Lower lobe of right lung (tissue), 2 donors: ENCODE data around the gene MYCBPAP. TPM values are rescaled to one million over a fixed set of nuclear protein-coding genes. Genes with fewer than 3 reads are reported as not detected.

Experiments used
- ATAC-seq, 2 donors: fragments of 200-7000 bp; cut with Tn5 transposase; one replicate each; pipeline ENCODE4 v1.9.1; 2020 to 2022; ENCODE audit warnings: mild to moderate bottlenecking in 2 of 2, moderate library complexity in 2 of 2
- DNase-seq: peaks from one replicate; pipeline ENCODE4 v3.0.0-alpha.2; 2020
- H3K27ac ChIP-seq: fragments of 200-600 bp; one replicate; pipeline ENCODE4 v1.8.0; 2022
- H3K27me3 ChIP-seq: fragments of 200-600 bp; one replicate; pipeline ENCODE4 v1.8.0; 2022; ENCODE audit warnings: low read depth
- H3K36me3 ChIP-seq: fragments of 200-600 bp; one replicate; pipeline ENCODE4 v1.8.0; 2022; ENCODE audit warnings: mild to moderate bottlenecking
- H3K4me1 ChIP-seq: fragments of 200-600 bp; one replicate; pipeline ENCODE4 v1.8.0; 2022
- H3K4me3 ChIP-seq: fragments of 200-600 bp; one replicate; pipeline ENCODE4 v1.8.0; 2022; ENCODE audit warnings: mild to moderate bottlenecking
- H3K9me3 ChIP-seq: fragments of 200-600 bp; one replicate; pipeline ENCODE4 v1.8.0; 2022
- intact Hi-C: fragments of 100-400 bp; cut with DNase I; formaldehyde crosslinking; loops from one replicate; pipeline ENCODE4 v1.11.0; 2022
- long read RNA-seq: library from polyadenylated mRNA; unstranded; transcript quantifications from one replicate; pipeline ENCODE4 v2.0.0, GENCODE V29; 2021
- total RNA-seq: library from RNA; stranded (reverse); fragmentation: NEBNext Ultra II Directional; extraction: Animal tissue kit (Norgen Biotek cat#: 25700); gene quantifications from one replicate; pipeline ENCODE4 v1.2.1, GENCODE V29; 2021
- TF ChIP-seq, protein P1 (sequence below): fragments of 200-600 bp; IDR thresholded peaks from one replicate; pipeline ENCODE4 v1.8.0; 2022; ENCODE audit warnings: antibody characterized with exemption, mild to moderate bottlenecking
- donor health status: DM: no; HTN: yes; CAD: no; lungs with severe emphysema.

MYCBPAP gene
- total RNA-seq = 3.8 TPM
- long read RNA-seq, partial matches to known transcripts = 2 of 8 reads
- long read RNA-seq, other reads (novel, unspliced or antisense) = 5 of 8 reads

GRCh38 chr17:50507871-50508572 lies at the start of gene MYCBPAP:
Gene MYCBPAP (plus strand): TSS chr17:50508439. CDS start chr17:50508675, 236 bp downstream.
- TF ChIP-seq, protein P1, sequence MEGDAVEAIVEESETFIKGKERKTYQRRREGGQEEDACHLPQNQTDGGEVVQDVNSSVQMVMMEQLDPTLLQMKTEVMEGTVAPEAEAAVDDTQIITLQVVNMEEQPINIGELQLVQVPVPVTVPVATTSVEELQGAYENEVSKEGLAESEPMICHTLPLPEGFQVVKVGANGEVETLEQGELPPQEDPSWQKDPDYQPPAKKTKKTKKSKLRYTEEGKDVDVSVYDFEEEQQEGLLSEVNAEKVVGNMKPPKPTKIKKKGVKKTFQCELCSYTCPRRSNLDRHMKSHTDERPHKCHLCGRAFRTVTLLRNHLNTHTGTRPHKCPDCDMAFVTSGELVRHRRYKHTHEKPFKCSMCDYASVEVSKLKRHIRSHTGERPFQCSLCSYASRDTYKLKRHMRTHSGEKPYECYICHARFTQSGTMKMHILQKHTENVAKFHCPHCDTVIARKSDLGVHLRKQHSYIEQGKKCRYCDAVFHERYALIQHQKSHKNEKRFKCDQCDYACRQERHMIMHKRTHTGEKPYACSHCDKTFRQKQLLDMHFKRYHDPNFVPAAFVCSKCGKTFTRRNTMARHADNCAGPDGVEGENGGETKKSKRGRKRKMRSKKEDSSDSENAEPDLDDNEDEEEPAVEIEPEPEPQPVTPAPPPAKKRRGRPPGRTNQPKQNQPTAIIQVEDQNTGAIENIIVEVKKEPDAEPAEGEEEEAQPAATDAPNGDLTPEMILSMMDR = peak; percentile 26
- Histone ChIP-seq H3K27ac (peak within 1 kb of the TSS; percentile 75), H3K9me3 (no peaks in the 10 kb centered on the region), H3K4me3 (peak within 1 kb of the TSS; percentile 68), H3K27me3 (no peaks in the 10 kb centered on the region), H3K36me3 (no peaks in the 10 kb centered on the region), H3K4me1 (peaks cover 8% of the 10 kb centered on the region)
- DNase-seq (peak; percentile 88), ATAC-seq (peak; percentile 81 to 88)
- intact Hi-C loops = no loop called here

- intact Hi-C loops = no loop called here
- DNase-seq = no peak
- H3K9me3 ChIP-seq = no peaks in the 10 kb centered on the region
- H3K36me3 ChIP-seq = peaks cover 23% of the 10 kb centered on the region
- peak; percentile 21 to 53 for ATAC-seq
- no peak overlapping the region for H3K4me3 ChIP-seq
- TF ChIP-seq, protein P1 = no peak
- H3K4me1 ChIP-seq = no peaks in the 10 kb centered on the region
- no peaks in the 10 kb centered on the region for H3K27me3 ChIP-seq
- no peak overlapping the region for H3K27ac ChIP-seq
Observed at GRCh38 chr17:50458701-50459676, 49.2 kb upstream of the MYCBPAP start.

DNA sequence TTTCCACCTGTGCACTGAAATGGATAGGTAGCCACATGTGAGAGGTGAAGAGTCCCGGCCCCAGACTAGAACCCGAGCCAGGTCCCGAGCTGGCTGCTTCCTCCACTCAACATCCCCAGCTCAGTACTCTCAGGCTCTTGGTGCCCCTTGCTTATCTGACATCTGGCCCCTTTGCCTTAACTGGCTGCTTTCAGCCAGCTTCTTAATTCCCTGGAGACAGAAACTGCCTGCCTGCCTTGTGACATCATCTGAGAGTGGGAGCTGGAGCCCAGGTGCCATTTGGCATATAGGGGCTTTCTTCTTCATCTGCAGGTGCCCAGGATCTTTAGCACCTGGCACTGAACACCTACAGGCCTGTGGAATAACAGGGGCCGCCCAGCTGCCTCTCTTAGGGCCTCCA lies 48.5 kb upstream of the MYCBPAP start:
- no peaks in the 10 kb centered on the region for H3K9me3 ChIP-seq
- intact Hi-C loops = no loop called here
- no peak overlapping the region for H3K4me3 ChIP-seq
- H3K27ac ChIP-seq = no peak overlapping the region
- peaks cover 25% of the 10 kb centered on the region for H3K36me3 ChIP-seq
- TF ChIP-seq, protein P1 = no peak
- H3K4me1 ChIP-seq = no peaks in the 10 kb centered on the region
- DNase-seq (no peak), ATAC-seq (no peak)
- H3K27me3 ChIP-seq = no peaks in the 10 kb centered on the region

- TF ChIP-seq, protein P1 = no peak
- Histone ChIP-seq H3K4me3 (no peak overlapping the region), H3K9me3 (no peaks in the 10 kb centered on the region), H3K36me3 (peaks cover 25% of the 10 kb centered on the region), H3K27ac (no peak overlapping the region), H3K4me1 (no peaks in the 10 kb centered on the region), H3K27me3 (no peaks in the 10 kb centered on the region)
- ATAC-seq = no peak
- intact Hi-C loops = no loop called here
- DNase-seq = no peak
Observed at GRCh38 chr17:50460831-50461526, 47.3 kb upstream of the MYCBPAP start.

GRCh38 chr17:50461550-50462132 lies 46.6 kb upstream of the MYCBPAP start:
- H3K4me3 ChIP-seq = no peak overlapping the region
- peaks cover 25% of the 10 kb centered on the region for H3K36me3 ChIP-seq
- ATAC-seq = no peak
- no peaks in the 10 kb centered on the region for H3K9me3 ChIP-seq
- H3K27me3 ChIP-seq = no peaks in the 10 kb centered on the region
- H3K4me1 ChIP-seq = no peaks in the 10 kb centered on the region
- no peak for DNase-seq
- H3K27ac ChIP-seq = no peak overlapping the region
- intact Hi-C loops = no loop called here
- TF ChIP-seq, protein P1 = no peak
